Activated CD8-positive, alpha-beta T cell treated with anti-CD3 and anti-CD28 coated beads, Interleukin-2, amount 10 ng/mL, durations not matched to agents 7 days and 5 days (primary cell): ENCODE measurements around the gene MRNIP. TPM values are rescaled to one million over a fixed set of nuclear protein-coding genes. Genes with fewer than 3 reads are reported as not detected.
"Not testable (repeated sequence)": the region's sequence is repeated elsewhere in the genome, so short reads cannot be mapped to it uniquely, and the experiment has no call there.

Experiments used
- ATAC-seq: fragments of 150-1000 bp; cut with Tn5 transposase; one replicate; pipeline ENCODE4 v1.10.0; 2021; ENCODE audit warnings: moderate library complexity
- CTCF ChIA-PET: fragments of 350-600 bp; sonication (Branson Sonifier 250); formaldehyde crosslinking; loops from one replicate; lab custom pipeline; 2021; ENCODE audit warnings: antibody characterized with exemption; lab: Charles Lee
- POLR2A ChIA-PET: fragments of 350-600 bp; sonication (Branson Sonifier 250); formaldehyde crosslinking; loops from one replicate; lab custom pipeline; 2021; ENCODE audit warnings: antibody characterized with exemption; lab: Charles Lee
- DNase-seq: peaks from one replicate; pipeline ENCODE4 v3.0.0-alpha.2; 2020
- H3K27ac Mint-ChIP-seq: one replicate; pipeline ENCODE4 v1.8.0; 2021; ENCODE audit warnings: mild to moderate bottlenecking, mixed read lengths
- H3K27me3 Mint-ChIP-seq: one replicate; pipeline ENCODE4 v1.8.0; 2021; ENCODE audit warnings: low read depth, mixed read lengths
- H3K36me3 Mint-ChIP-seq: one replicate; pipeline ENCODE4 v1.8.0; 2021; ENCODE audit warnings: low read depth, mixed read lengths
- H3K4me1 Mint-ChIP-seq: one replicate; pipeline ENCODE4 v1.8.0; 2021; ENCODE audit warnings: low read depth, mixed read lengths
- H3K4me3 Mint-ChIP-seq: one replicate; pipeline ENCODE4 v1.8.0; 2021; ENCODE audit warnings: mild to moderate bottlenecking, mixed read lengths
- H3K9me3 Mint-ChIP-seq: one replicate; pipeline ENCODE4 v1.8.0; 2022; ENCODE audit warnings: mixed read lengths; ENCODE audit not compliant: insufficient read depth
- total RNA-seq, 2 experiments: library from RNA; stranded (reverse); gene quantifications; one replicate each; pipeline ENCODE4 v1.2.3, GENCODE V29; 2021

Gene MRNIP
- total RNA-seq, 2 experiments from 2014 or later: 16.1 to 17.1 TPM

- CTCF ChIA-PET: interaction anchor here (1.1 kb wide), 1 partner anchor 9 kb away, joined by 3 read pairs; no protein-coding TSS in a partner anchor
- no peaks in the 10 kb centered on the region for H3K27me3 Mint-ChIP-seq
- ATAC-seq (no peak), DNase-seq (no peak)
- H3K36me3 Mint-ChIP-seq: peaks cover 11% of the 10 kb centered on the region
- no peaks in the 10 kb centered on the region for H3K9me3 Mint-ChIP-seq
- no peaks in the 10 kb centered on the region for H3K4me1 Mint-ChIP-seq
- POLR2A ChIA-PET: interaction anchor here (0.6 kb wide), 1 partner anchor 1250 kb away, joined by 4 read pairs; no protein-coding TSS in a partner anchor
- no peak overlapping the region for H3K27ac Mint-ChIP-seq
- no peak overlapping the region for H3K4me3 Mint-ChIP-seq
Observed at GRCh38 chr5:179875741-179876609, 17.4 kb upstream of the MRNIP start.

- Mint-ChIP-seq H3K9me3 (no peaks in the 10 kb centered on the region), H3K27me3 (no peaks in the 10 kb centered on the region), H3K27ac (no peak overlapping the region), H3K4me3 (no peak overlapping the region), H3K36me3 (peaks cover 15% of the 10 kb centered on the region), H3K4me1 (no peaks in the 10 kb centered on the region)
- ChIA-PET POLR2A (interaction anchor here (0.6 kb wide), 1 partner anchor 15 kb away, joined by 3 read pairs; no protein-coding TSS in a partner anchor), CTCF (interaction anchor here (0.9 kb wide), 1 partner anchor 9 kb away, joined by 3 read pairs; no protein-coding TSS in a partner anchor)
- DNase-seq: no peak
- no peak for ATAC-seq
Observed at GRCh38 chr5:179874536-179875292, 16.1 kb upstream of the MRNIP start.

GRCh38 chr5:179874136-179874535, 15.5 kb upstream of the MRNIP start:
- Mint-ChIP-seq H3K36me3 (peaks cover 15% of the 10 kb centered on the region), H3K4me1 (no peaks in the 10 kb centered on the region), H3K4me3 (no peak overlapping the region), H3K9me3 (no peaks in the 10 kb centered on the region), H3K27me3 (no peaks in the 10 kb centered on the region), H3K27ac (no peak overlapping the region)
- POLR2A ChIA-PET: no interaction called here
- CTCF ChIA-PET: no interaction called here
- ATAC-seq (no peak), DNase-seq (no peak)

GRCh38 chr5:179873588-179874110, 15.0 kb upstream of the MRNIP start:
- H3K9me3 Mint-ChIP-seq: no peaks in the 10 kb centered on the region
- CTCF ChIA-PET: no interaction called here
- POLR2A ChIA-PET: no interaction called here

GRCh38 chr5:179872828-179873575, 14.4 kb upstream of the MRNIP start:
- H3K27ac Mint-ChIP-seq: no peak overlapping the region
- H3K27me3 Mint-ChIP-seq: no peaks in the 10 kb centered on the region
- CTCF ChIA-PET: no interaction called here
- no peak for DNase-seq
- H3K4me3 Mint-ChIP-seq: no peak overlapping the region
- POLR2A ChIA-PET: no interaction called here
- peaks cover 18% of the 10 kb centered on the region for H3K36me3 Mint-ChIP-seq
- H3K4me1 Mint-ChIP-seq: no peaks in the 10 kb centered on the region
- ATAC-seq: no peak
- no peaks in the 10 kb centered on the region for H3K9me3 Mint-ChIP-seq

More at GRCh38 chr5:179873588-179874110, 15.0 kb upstream of the MRNIP start:
- H3K27ac Mint-ChIP-seq: no peak overlapping the region
- H3K36me3 Mint-ChIP-seq: peaks cover 15% of the 10 kb centered on the region
- no peak overlapping the region for H3K4me3 Mint-ChIP-seq
- H3K4me1 Mint-ChIP-seq: no peaks in the 10 kb centered on the region
- no peak for DNase-seq
- no peaks in the 10 kb centered on the region for H3K27me3 Mint-ChIP-seq
- ATAC-seq: no peak

GRCh38 chr5:179872055-179872827, 13.6 kb upstream of the MRNIP start:
- CTCF ChIA-PET: interaction anchor here (1.2 kb wide), 1 partner anchor 109 kb away, joined by 3 read pairs; no protein-coding TSS in a partner anchor
- no peaks in the 10 kb centered on the region for H3K27me3 Mint-ChIP-seq
- H3K4me1 Mint-ChIP-seq: no peaks in the 10 kb centered on the region
- no peak overlapping the region for H3K4me3 Mint-ChIP-seq
- H3K9me3 Mint-ChIP-seq: no peaks in the 10 kb centered on the region
- H3K36me3 Mint-ChIP-seq: peaks cover 17% of the 10 kb centered on the region
- H3K27ac Mint-ChIP-seq: no peak overlapping the region
- POLR2A ChIA-PET: no interaction called here
- ATAC-seq (no peak), DNase-seq (no peak)

- H3K36me3 Mint-ChIP-seq: peaks cover 16% of the 10 kb centered on the region
- H3K4me1 Mint-ChIP-seq, H3K27me3 Mint-ChIP-seq, POLR2A ChIA-PET, H3K4me3 Mint-ChIP-seq, DNase-seq, H3K27ac Mint-ChIP-seq, H3K9me3 Mint-ChIP-seq, ATAC-seq: not testable (repeated sequence)
- CTCF ChIA-PET: interaction anchor here (1.2 kb wide), 1 partner anchor 108 kb away, joined by 3 read pairs; no protein-coding TSS in a partner anchor
Observed at GRCh38 chr5:179871533-179871932, 12.9 kb upstream of the MRNIP start.

- no peak for ATAC-seq
- no peaks in the 10 kb centered on the region for H3K9me3 Mint-ChIP-seq
- H3K27me3 Mint-ChIP-seq: no peaks in the 10 kb centered on the region
- H3K4me1 Mint-ChIP-seq: peaks cover 2% of the 10 kb centered on the region
- POLR2A ChIA-PET: no interaction called here
- peaks cover 14% of the 10 kb centered on the region for H3K36me3 Mint-ChIP-seq
- H3K4me3 Mint-ChIP-seq: no peak overlapping the region
- CTCF ChIA-PET: interaction anchor here (1.2 kb wide), 1 partner anchor 107 kb away, joined by 3 read pairs; no protein-coding TSS in a partner anchor
- DNase-seq: no peak
- H3K27ac Mint-ChIP-seq: no peak overlapping the region
Observed at GRCh38 chr5:179870952-179871351, 12.3 kb upstream of the MRNIP start.

- Mint-ChIP-seq H3K9me3 (no peaks in the 10 kb centered on the region), H3K4me3 (no peak overlapping the region), H3K27ac (no peak overlapping the region), H3K4me1 (peaks cover 2% of the 10 kb centered on the region), H3K27me3 (no peaks in the 10 kb centered on the region), H3K36me3 (peaks cover 14% of the 10 kb centered on the region)
- CTCF ChIA-PET: no interaction called here
- POLR2A ChIA-PET: no interaction called here
- DNase-seq: no peak
- peak; percentile 43 for ATAC-seq
Observed at GRCh38 chr5:179870403-179870903, 11.8 kb upstream of the MRNIP start.

- POLR2A ChIA-PET: no interaction called here
- H3K4me1 Mint-ChIP-seq: peaks cover 2% of the 10 kb centered on the region
- no peak overlapping the region for H3K27ac Mint-ChIP-seq
- no peak for DNase-seq
- no peak overlapping the region for H3K4me3 Mint-ChIP-seq
- no peaks in the 10 kb centered on the region for H3K27me3 Mint-ChIP-seq
- H3K9me3 Mint-ChIP-seq: no peaks in the 10 kb centered on the region
- no peak for ATAC-seq
- CTCF ChIA-PET: interaction anchor here (1.3 kb wide), 1 partner anchor 9 kb away, joined by 3 read pairs; no protein-coding TSS in a partner anchor
- peaks cover 15% of the 10 kb centered on the region for H3K36me3 Mint-ChIP-seq
Observed at GRCh38 chr5:179869641-179870402, 11.2 kb upstream of the MRNIP start.
